ENCODE data around the gene VEPH1.

VEPH1 gene

DNA sequence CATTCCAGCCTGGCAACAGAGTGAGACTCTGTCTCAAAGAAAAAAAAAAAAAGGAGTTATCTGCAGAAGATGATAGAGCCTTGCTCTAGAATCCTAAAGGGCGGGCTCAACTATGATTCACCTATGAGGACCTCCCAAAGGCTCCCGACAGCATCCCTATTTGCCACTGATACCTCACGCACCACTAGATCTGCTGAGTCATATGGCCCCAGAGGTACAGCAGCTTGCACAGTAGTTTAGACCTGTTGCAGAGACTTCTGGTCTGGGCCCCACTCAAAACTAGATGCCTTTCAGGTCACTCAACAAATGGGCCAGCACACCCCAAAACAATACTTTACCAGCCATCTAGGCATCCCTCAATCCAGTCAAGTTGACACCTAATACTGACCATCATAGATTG, 104.6 kb downstream of the VEPH1 start:
- Histone ChIP-seq H3K4me2 (ENCODE audit: low read depth, low read length, poor library complexity, severe bottlenecking) (no peak overlapping the region), H3K27me3 (ENCODE audit: low read length) (no peaks in the 10 kb centered on the region), H3K9ac (ENCODE audit: low read length) (no peak overlapping the region), H3K27ac (ENCODE audit: low read depth, low read length) (no peak overlapping the region), H3F3A (ENCODE audit: insufficient read depth) (no peaks in the 10 kb centered on the region), H3K9me3 (ENCODE audit: insufficient read depth, low read length) (no peaks in the 10 kb centered on the region), H2AFZ (ENCODE audit: low read depth, low read length, severe bottlenecking) (no peak overlapping the region), H3K36me3 (ENCODE audit: low read length) (no peaks in the 10 kb centered on the region), H3K79me2 (ENCODE audit: insufficient read depth, low read length) (no peaks in the 10 kb centered on the region), H3K9me2 (replicated peaks; ENCODE audit: insufficient read depth, low read length) (no peaks in the 10 kb centered on the region), H4K20me1 (ENCODE audit: low read depth, low read length) (no peaks in the 10 kb centered on the region), H3K4me3 (ENCODE audit: insufficient read depth, low read length, poor library complexity, severe bottlenecking) (no peak overlapping the region)
- no peak for TF ChIP-seq EZH2phosphoT487 (conservative IDR thresholded peaks at IDR 0.05; ENCODE audit: low read length)
- TF ChIP-seq, protein P1, sequence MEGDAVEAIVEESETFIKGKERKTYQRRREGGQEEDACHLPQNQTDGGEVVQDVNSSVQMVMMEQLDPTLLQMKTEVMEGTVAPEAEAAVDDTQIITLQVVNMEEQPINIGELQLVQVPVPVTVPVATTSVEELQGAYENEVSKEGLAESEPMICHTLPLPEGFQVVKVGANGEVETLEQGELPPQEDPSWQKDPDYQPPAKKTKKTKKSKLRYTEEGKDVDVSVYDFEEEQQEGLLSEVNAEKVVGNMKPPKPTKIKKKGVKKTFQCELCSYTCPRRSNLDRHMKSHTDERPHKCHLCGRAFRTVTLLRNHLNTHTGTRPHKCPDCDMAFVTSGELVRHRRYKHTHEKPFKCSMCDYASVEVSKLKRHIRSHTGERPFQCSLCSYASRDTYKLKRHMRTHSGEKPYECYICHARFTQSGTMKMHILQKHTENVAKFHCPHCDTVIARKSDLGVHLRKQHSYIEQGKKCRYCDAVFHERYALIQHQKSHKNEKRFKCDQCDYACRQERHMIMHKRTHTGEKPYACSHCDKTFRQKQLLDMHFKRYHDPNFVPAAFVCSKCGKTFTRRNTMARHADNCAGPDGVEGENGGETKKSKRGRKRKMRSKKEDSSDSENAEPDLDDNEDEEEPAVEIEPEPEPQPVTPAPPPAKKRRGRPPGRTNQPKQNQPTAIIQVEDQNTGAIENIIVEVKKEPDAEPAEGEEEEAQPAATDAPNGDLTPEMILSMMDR (IDR thresholded peaks at IDR 0.05; ENCODE audit: insufficient read depth, low read length, poor library complexity, severe bottlenecking): no peak

DNA sequence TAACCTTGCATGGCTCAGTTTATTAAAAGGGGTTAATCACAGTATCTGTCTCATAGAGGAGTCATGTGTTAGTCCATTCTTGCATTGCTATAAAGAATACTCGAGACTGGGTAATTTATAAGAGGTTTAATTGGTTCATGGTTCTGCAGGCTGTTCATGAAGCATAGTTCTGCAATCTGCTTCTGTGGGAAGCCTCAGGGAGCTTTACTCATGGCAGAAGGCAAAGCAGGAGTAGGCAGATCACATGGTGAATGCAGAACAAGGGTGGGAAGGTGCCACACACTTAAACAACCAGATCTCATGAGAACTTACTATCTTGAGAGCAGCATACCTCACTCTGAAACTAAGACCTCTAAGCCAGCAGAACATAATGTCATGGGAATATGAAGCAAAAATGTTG, 108.8 kb downstream of the VEPH1 start:
- TF ChIP-seq EZH2phosphoT487 (conservative IDR thresholded peaks at IDR 0.05; ENCODE audit: low read length): no peak
- TF ChIP-seq, protein P1 (IDR thresholded peaks at IDR 0.05; ENCODE audit: insufficient read depth, low read length, poor library complexity, severe bottlenecking): no peak
- H2AFZ ChIP-seq (ENCODE audit: low read depth, low read length, severe bottlenecking): no peak overlapping the region
- no peaks in the 10 kb centered on the region for H3K9me3 ChIP-seq (ENCODE audit: insufficient read depth, low read length)
- H3K4me3 ChIP-seq (ENCODE audit: insufficient read depth, low read length, poor library complexity, severe bottlenecking): no peak overlapping the region
- no peak overlapping the region for H3K4me2 ChIP-seq (ENCODE audit: low read depth, low read length, poor library complexity, severe bottlenecking)
- no peaks in the 10 kb centered on the region for H3K36me3 ChIP-seq (ENCODE audit: low read length)
- no peaks in the 10 kb centered on the region for H3F3A ChIP-seq (ENCODE audit: insufficient read depth)
- H3K9me2 ChIP-seq (replicated peaks; ENCODE audit: insufficient read depth, low read length): no peaks in the 10 kb centered on the region
- H3K27me3 ChIP-seq (ENCODE audit: low read length): no peaks in the 10 kb centered on the region
- no peaks in the 10 kb centered on the region for H3K79me2 ChIP-seq (ENCODE audit: insufficient read depth, low read length)
- H4K20me1 ChIP-seq (ENCODE audit: low read depth, low read length): no peaks in the 10 kb centered on the region
- H3K9ac ChIP-seq (ENCODE audit: low read length): no peak overlapping the region
- H3K27ac ChIP-seq (ENCODE audit: low read depth, low read length): no peak overlapping the region

DNA sequence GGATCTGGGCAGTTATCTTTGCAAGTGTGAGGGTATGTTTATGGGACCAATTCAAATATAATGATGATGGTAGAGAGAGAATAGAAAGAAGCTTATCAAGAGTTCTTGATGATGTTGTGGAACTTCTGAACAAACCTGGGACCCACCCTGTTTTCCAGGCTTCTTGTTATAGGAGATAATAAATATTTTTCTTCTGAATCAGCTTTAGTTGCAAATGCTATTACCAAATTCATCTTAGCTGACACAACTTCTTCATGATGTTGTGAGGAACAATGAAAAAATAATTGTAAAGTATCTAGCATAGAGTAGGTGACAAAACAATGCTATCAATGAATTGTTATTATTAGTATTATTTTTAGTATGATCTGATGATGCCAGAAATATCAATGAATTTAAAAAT, 110.1 kb downstream of the VEPH1 start:
- no peak overlapping the region for H3K27ac ChIP-seq (ENCODE audit: low read depth, low read length)
- H2AFZ ChIP-seq (ENCODE audit: low read depth, low read length, severe bottlenecking): no peak overlapping the region
- H4K20me1 ChIP-seq (ENCODE audit: low read depth, low read length): no peaks in the 10 kb centered on the region
- H3F3A ChIP-seq (ENCODE audit: insufficient read depth): no peaks in the 10 kb centered on the region
- H3K9ac ChIP-seq (ENCODE audit: low read length): no peak overlapping the region
- TF ChIP-seq, protein P1 (IDR thresholded peaks at IDR 0.05; ENCODE audit: insufficient read depth, low read length, poor library complexity, severe bottlenecking): no peak
- no peak for TF ChIP-seq EZH2phosphoT487 (conservative IDR thresholded peaks at IDR 0.05; ENCODE audit: low read length)
- H3K36me3 ChIP-seq (ENCODE audit: low read length): no peaks in the 10 kb centered on the region
- H3K4me2 ChIP-seq (ENCODE audit: low read depth, low read length, poor library complexity, severe bottlenecking): no peak overlapping the region
- H3K9me2 ChIP-seq (replicated peaks; ENCODE audit: insufficient read depth, low read length): no peaks in the 10 kb centered on the region
- H3K4me3 ChIP-seq (ENCODE audit: insufficient read depth, low read length, poor library complexity, severe bottlenecking): no peak overlapping the region
- H3K9me3 ChIP-seq (ENCODE audit: insufficient read depth, low read length): no peaks in the 10 kb centered on the region
- no peaks in the 10 kb centered on the region for H3K79me2 ChIP-seq (ENCODE audit: insufficient read depth, low read length)
- no peaks in the 10 kb centered on the region for H3K27me3 ChIP-seq (ENCODE audit: low read length)

All from SU-DHL-6 (cell line).